T-cell (primary cell): ENCODE measurements around the gene ZCCHC24. TPM values are rescaled to one million over a fixed set of nuclear protein-coding genes. Genes with fewer than 3 reads are reported as not detected.

Source experiments
- ATAC-seq, 4 experiments: fragments of 200-7000 bp in 3 of 4; fragments of 150-1000 bp in 1 of 4; cut with Tn5 transposase; replicated peaks in 1 of 4; 1 replicate in 3 of 4; 2 replicates in 1 of 4; pipeline ENCODE4 v1.10.0; 2021; ENCODE audit warnings: moderate library complexity in 3 of 4, mild to moderate bottlenecking in 2 of 4, moderate number of reproducible peaks in 1 of 4
- CTCF ChIA-PET, 2 donors: fragments of 300-600 bp; sonication (Branson Sonifier 250); formaldehyde crosslinking; loops; one replicate each; lab custom pipeline; 2022; ENCODE audit warnings: antibody characterized with exemption in 2 of 2; lab: Charles Lee
- POLR2A ChIA-PET, 2 donors: fragments of 300-600 bp; sonication (Branson Sonifier 250); formaldehyde crosslinking; loops; one replicate each; lab custom pipeline; 2022; ENCODE audit warnings: antibody characterized with exemption in 2 of 2; lab: Charles Lee
- DNase-seq, 35 experiments: peaks; one replicate each; pipeline versions ENCODE4 v3.0.0 to v3.0.0-alpha.2; 2013 to 2023
- H3K27ac ChIP-seq: one replicate; pipeline ENCODE4 v1.5.1; 2013; ENCODE audit warnings: low read length
- H3K27me3 ChIP-seq, 2 experiments: replicated peaks in 1 of 2; 1 replicate in 1 of 2; 2 replicates in 1 of 2; pipeline versions ENCODE4 v1.6.1 to v1.7.0; 2013; ENCODE audit warnings: low read length in 1 of 2, mixed read lengths in 1 of 2; ENCODE audit not compliant: control insufficient read depth in 2 of 2, insufficient read depth in 2 of 2; ENCODE audit errors: extremely low read depth in 1 of 2
- H3K36me3 ChIP-seq, 2 donors: 1 replicate in 1 of 2; 2 replicates in 1 of 2; pipeline versions ENCODE4 v1.6.1 to v1.7.0; 2013; ENCODE audit warnings: low read length in 1 of 2; ENCODE audit not compliant: control insufficient read depth in 2 of 2, insufficient read depth in 1 of 2; ENCODE audit errors: extremely low read depth in 1 of 2
- H3K4me1 ChIP-seq, 2 experiments: 1 replicate in 1 of 2; 2 replicates in 1 of 2; pipeline versions ENCODE4 v1.6.1 to v1.7.0; 2013; ENCODE audit warnings: low read length in 2 of 2, mixed read lengths in 1 of 2; ENCODE audit not compliant: insufficient read depth in 2 of 2, control insufficient read depth in 1 of 2; ENCODE audit errors: extremely low read depth in 1 of 2
- H3K4me3 ChIP-seq, 2 donors: 1 replicate in 1 of 2; 2 replicates in 1 of 2; pipeline versions ENCODE4 v1.5.1 to v1.7.0; 2013; ENCODE audit warnings: mild to moderate bottlenecking in 2 of 2, low read length in 1 of 2, moderate library complexity in 1 of 2; ENCODE audit not compliant: control insufficient read depth in 1 of 2; ENCODE audit errors: extremely low read depth in 1 of 2
- H3K9me3 ChIP-seq: 2 replicates; pipeline ENCODE4 v1.7.0; 2013
- H3K27ac Mint-ChIP-seq, 2 donors: one replicate each; pipeline ENCODE4 v1.8.0; 2020 to 2021; ENCODE audit warnings: mild to moderate bottlenecking in 2 of 2, mixed read lengths in 2 of 2
- H3K27me3 Mint-ChIP-seq, 2 donors: one replicate each; pipeline ENCODE4 v1.8.0; 2021 to 2022; ENCODE audit warnings: mixed read lengths in 2 of 2
- H3K36me3 Mint-ChIP-seq: one replicate; pipeline ENCODE4 v1.8.0; 2021; ENCODE audit warnings: mixed read lengths
- H3K4me1 Mint-ChIP-seq, 3 donors: one replicate each; pipeline ENCODE4 v1.8.0; 2020 to 2022; ENCODE audit warnings: mixed read lengths in 3 of 3, mild to moderate bottlenecking in 1 of 3
- H3K4me3 Mint-ChIP-seq, 3 donors: one replicate each; pipeline ENCODE4 v1.8.0; 2020 to 2022; ENCODE audit warnings: mild to moderate bottlenecking in 3 of 3, mixed read lengths in 3 of 3, moderate library complexity in 3 of 3
- H3K9me3 Mint-ChIP-seq, 3 donors: one replicate each; pipeline ENCODE4 v1.8.0; 2020 to 2022; ENCODE audit warnings: mixed read lengths in 3 of 3
- WGBS: methylation state at CpG from one replicate; pipeline ENCODE4 v1.1.5; 2013; ENCODE audit warnings: missing lambda C conversion rate; ENCODE audit not compliant: insufficient coverage; 5-methylcytosine and 5-hydroxymethylcytosine counted together
- total RNA-seq, 35 experiments: library from RNA in 6 of 35; stranded (reverse) in 6 of 35; fragments of 120-200 nt in 1 of 35; gene quantifications; one replicate each; pipeline versions ENCODE4 v1.2.1 to v1.2.4 and lab custom pipeline; 2013 to 2026

ZCCHC24 gene
- total RNA-seq, 5 donors from 2014 or later (not counting 1 experiment from before 2014, with no cell fraction given): 0.60 to 2.4 (median 1.9) TPM

DNA sequence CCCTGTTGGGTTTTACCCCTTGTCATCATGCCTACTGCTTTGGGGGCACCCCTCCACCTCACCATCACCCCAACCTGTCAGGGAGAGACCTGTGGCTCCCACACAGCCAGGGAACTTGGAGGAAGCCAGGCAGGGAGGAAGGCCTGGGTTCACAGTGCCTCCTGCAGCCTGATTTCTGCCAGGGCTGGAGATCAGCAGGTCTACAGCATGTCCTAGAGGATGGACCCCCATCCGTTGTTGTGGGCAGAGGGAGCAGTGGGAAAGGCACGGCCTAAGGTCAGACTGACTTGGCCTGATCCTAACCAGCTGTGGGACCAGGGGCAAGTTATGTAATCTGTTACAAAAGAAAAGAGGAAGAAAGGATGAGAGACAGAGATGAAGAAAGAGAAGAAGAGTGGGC, 28.2 kb downstream of the ZCCHC24 start:
- Histone ChIP-seq H3K9me3 (no peaks in the 10 kb centered on the region), H3K4me3 (no peak overlapping the region), H3K36me3 (no peaks in the 10 kb centered on the region), H3K4me1 (no peaks in the 10 kb centered on the region), H3K27me3 (no peaks in the 10 kb centered on the region), H3K27ac (no peak overlapping the region)
- peaks cover 3% of the 10 kb centered on the region for H3K36me3 Mint-ChIP-seq
- H3K4me3 Mint-ChIP-seq: no peak overlapping the region
- WGBS: 94% methylated on average over 2 of the region's 2 CpGs
- no peaks in the 10 kb centered on the region for H3K9me3 Mint-ChIP-seq
- no peaks in the 10 kb centered on the region for H3K27me3 Mint-ChIP-seq
- ATAC-seq (no peak), DNase-seq (no peak)
- ChIA-PET POLR2A (no interaction called here), CTCF (no interaction called here)
- H3K27ac Mint-ChIP-seq: no peak overlapping the region
- peaks cover 2 to 7% (median 5%) of the 10 kb centered on the region in 3 donors for H3K4me1 Mint-ChIP-seq

DNA sequence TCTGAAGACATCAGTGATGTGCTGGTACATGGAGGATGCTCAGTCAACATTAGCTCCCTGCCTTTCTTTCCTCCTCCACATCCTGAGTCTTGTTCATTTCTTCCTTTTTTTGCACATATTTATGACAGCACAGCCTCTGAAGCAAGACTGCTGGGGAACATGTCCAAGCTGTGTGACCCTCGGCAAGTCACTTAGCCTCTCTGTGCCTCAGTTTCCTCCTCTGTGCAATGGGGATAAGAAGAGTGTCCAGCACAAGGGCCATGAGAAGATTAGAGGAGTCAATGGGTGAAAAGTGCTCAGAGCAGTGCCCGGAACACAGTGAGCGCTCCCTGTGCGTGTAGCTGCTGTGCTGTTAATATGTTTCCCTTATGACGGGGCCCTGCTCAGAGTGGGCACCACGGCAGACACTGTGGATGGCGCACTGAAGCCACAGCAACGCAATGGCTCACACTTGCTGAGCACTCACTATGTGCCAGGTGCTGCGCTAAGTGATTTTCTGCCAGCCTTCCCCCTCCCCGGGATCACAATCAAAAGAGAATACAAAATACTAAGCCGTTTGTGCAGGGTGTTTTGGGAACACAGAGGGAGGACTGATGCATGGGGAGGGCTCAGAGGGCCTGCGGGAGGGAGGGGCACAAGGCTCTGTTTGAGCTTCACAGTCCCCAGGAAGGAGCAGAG, 28.7 kb downstream of the ZCCHC24 start:
- no peak for DNase-seq
- Histone ChIP-seq H3K9me3 (no peaks in the 10 kb centered on the region), H3K27me3 (peaks cover 0 to 3% of the 10 kb centered on the region in 2 experiments), H3K4me1 (no peaks in the 10 kb centered on the region), H3K27ac (no peak overlapping the region), H3K4me3 (no peak overlapping the region), H3K36me3 (no peaks in the 10 kb centered on the region)
- Mint-ChIP-seq H3K27me3 (no peaks in the 10 kb centered on the region), H3K36me3 (peaks cover 3% of the 10 kb centered on the region), H3K27ac (no peak overlapping the region), H3K4me3 (no peak overlapping the region), H3K4me1 (peaks cover 2 to 7% (median 5%) of the 10 kb centered on the region in 3 donors), H3K9me3 (no peaks in the 10 kb centered on the region)
- CTCF ChIA-PET: interaction anchor here in 1 of 2 donors (0.6 kb wide), 1 partner anchor 703 kb away, joined by 3 read pairs; no protein-coding TSS in a partner anchor
- WGBS: 98% methylated on average over 8 of the region's 12 CpGs
- no peak for ATAC-seq
- POLR2A ChIA-PET: interaction anchor here in 1 of 2 donors (0.6 kb wide), 1 partner anchor 1007 kb away, joined by 6 read pairs; no protein-coding TSS in a partner anchor

DNA sequence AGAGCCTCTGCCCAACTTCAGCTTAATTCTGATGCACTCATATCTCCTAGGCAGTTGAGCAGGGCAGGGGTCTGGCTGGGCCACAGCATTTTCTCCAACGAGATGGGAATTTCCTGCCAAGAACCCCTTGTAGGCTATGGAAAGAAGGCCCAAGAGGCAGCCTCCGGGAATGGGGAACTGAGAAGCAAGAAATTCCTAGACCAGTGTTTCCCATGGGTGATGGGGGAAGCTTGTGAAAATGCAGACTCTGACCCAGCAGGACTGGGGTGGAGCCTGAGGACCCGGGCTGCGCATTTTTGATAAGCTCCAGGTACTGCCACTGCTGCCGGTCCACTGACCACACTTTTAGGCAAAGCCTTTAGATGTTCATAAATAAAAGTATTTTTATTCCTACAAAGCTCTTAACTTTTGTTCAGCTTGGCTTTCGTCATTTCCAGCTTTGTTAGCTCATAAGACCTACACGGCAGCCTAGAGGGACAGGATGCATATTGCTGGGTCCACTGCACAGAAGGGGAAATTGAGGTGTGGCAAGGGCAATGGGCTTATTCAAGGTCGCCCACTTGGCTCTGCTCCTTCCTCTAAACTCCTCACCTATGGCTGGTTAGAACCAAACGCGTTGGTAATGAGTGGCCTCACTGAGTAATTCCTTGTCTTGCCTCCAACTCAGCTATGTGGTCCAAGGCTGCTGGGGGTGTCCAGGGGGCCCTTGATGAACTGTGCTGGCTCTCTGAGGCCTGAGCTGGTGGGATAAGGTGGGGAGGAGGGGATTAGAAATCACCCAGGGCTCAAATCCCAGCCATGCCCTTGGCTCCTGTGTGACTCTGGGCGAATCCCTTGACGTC, 29.5 kb downstream of the ZCCHC24 start:
- no peaks in the 10 kb centered on the region for H3K9me3 ChIP-seq
- WGBS: 81% methylated on average over 2 of the region's 12 CpGs
- Mint-ChIP-seq H3K27me3 (no peaks in the 10 kb centered on the region), H3K4me1 (peaks cover 2 to 7% (median 5%) of the 10 kb centered on the region in 3 donors), H3K27ac (no peak overlapping the region), H3K4me3 (no peak overlapping the region), H3K36me3 (peaks cover 3% of the 10 kb centered on the region), H3K9me3 (no peaks in the 10 kb centered on the region)
- H3K4me1 ChIP-seq: no peaks in the 10 kb centered on the region
- H3K36me3 ChIP-seq: no peaks in the 10 kb centered on the region
- H3K27ac ChIP-seq: no peak overlapping the region
- DNase-seq (no peak), ATAC-seq (no peak)
- ChIA-PET POLR2A (interaction anchor here in 1 of 2 donors (0.6 kb wide), 1 partner anchor 1008 kb away, joined by 6 read pairs; no protein-coding TSS in a partner anchor), CTCF (interaction anchor here in 1 of 2 donors (0.6 kb wide), 1 partner anchor 704 kb away, joined by 3 read pairs; no protein-coding TSS in a partner anchor)
- H3K4me3 ChIP-seq: no peak overlapping the region
- H3K27me3 ChIP-seq: peaks cover 0 to 3% of the 10 kb centered on the region in 2 experiments

DNA sequence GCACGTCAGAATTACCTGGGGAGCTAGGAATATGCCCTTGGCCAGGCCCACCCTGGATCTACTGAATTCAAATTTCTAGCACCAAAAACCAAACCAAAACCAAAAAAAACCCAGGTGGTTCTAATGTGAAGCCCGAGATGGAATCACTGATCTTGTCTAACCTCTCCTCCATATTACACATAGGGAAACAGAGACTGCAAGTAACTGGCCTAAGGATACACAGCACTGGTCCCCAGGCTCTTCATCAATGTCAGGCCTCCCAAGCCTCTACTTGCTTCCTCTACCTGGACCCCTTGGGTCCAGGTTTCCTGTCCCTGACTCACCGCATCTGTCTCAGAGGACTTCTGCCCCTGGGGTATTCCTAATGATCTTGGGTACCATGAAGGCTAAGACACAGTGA, 30.7 kb downstream of the ZCCHC24 start:
- Histone ChIP-seq H3K27me3 (peaks cover 0 to 3% of the 10 kb centered on the region in 2 experiments), H3K9me3 (no peaks in the 10 kb centered on the region), H3K4me1 (no peaks in the 10 kb centered on the region), H3K4me3 (no peak overlapping the region), H3K36me3 (no peaks in the 10 kb centered on the region), H3K27ac (no peak overlapping the region)
- CTCF ChIA-PET: no interaction called here
- H3K36me3 Mint-ChIP-seq: peaks cover 3% of the 10 kb centered on the region
- H3K27ac Mint-ChIP-seq: no peak overlapping the region
- POLR2A ChIA-PET: no interaction called here
- ATAC-seq (no peak), DNase-seq (no peak)
- H3K4me1 Mint-ChIP-seq: peaks cover 2 to 10% (median 7%) of the 10 kb centered on the region in 3 donors
- no peaks in the 10 kb centered on the region for H3K9me3 Mint-ChIP-seq
- H3K27me3 Mint-ChIP-seq: no peaks in the 10 kb centered on the region
- H3K4me3 Mint-ChIP-seq: no peak overlapping the region
- WGBS: 90% methylated on average over 2 of the region's 3 CpGs

DNA sequence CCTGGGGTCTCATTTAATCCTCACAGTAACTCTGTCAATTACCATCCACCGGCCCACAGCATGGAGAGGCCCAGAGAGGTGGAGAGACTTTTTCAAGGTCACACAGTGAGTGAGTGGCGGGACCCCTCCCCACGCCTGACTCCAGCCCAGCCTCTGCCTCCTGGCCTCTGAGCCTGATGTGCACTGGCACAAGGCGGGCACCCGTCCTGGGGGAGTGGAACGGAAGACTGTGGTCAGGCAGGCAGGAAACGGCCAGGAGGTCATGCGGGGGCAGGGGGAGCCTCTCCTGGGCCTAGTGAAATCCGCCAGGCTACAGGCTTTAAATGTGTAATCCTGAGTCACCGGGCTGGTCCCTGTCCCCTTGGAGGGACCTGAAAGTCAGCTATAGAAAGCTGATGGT, 32.2 kb downstream of the ZCCHC24 start:
- ChIA-PET POLR2A (no interaction called here), CTCF (no interaction called here)
- no peaks in the 10 kb centered on the region for H3K36me3 ChIP-seq
- no peaks in the 10 kb centered on the region for H3K9me3 ChIP-seq
- no peak overlapping the region for H3K4me3 ChIP-seq
- H3K36me3 Mint-ChIP-seq: peaks cover 3% of the 10 kb centered on the region
- H3K9me3 Mint-ChIP-seq: no peaks in the 10 kb centered on the region
- H3K4me1 ChIP-seq: no peaks in the 10 kb centered on the region
- H3K27me3 ChIP-seq: peaks cover 0 to 3% of the 10 kb centered on the region in 2 experiments
- no peak for DNase-seq
- H3K4me1 Mint-ChIP-seq: peaks cover 2 to 10% (median 7%) of the 10 kb centered on the region in 3 donors
- H3K27me3 Mint-ChIP-seq: no peaks in the 10 kb centered on the region
- H3K27ac Mint-ChIP-seq: no peak overlapping the region
- ATAC-seq: no peak
- WGBS: 46% methylated on average over 8 of the region's 10 CpGs
- H3K27ac ChIP-seq: no peak overlapping the region
- no peak overlapping the region for H3K4me3 Mint-ChIP-seq

DNA sequence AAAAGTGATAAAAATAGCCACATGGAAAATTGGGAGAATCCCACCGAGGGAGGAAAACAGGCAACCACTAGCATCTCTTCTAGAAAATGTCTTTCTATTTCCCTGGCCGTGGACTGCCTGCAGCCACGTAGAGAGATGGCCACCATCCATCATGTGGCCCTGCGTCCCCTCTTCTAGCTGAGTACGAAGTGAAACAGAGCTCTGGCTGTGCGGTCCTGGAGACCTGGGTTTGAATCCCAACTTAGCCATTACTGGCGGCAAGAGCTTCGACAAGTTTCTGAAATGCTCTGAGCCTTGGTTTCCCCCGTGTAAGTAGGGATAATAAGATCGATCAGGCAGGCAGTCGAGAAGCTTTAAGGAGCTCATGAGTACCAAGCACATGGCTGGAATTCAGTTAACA, 32.9 kb downstream of the ZCCHC24 start:
- WGBS: 95% methylated on average over 7 of the region's 11 CpGs
- H3K27me3 Mint-ChIP-seq: no peaks in the 10 kb centered on the region
- POLR2A ChIA-PET: no interaction called here
- no peaks in the 10 kb centered on the region for H3K36me3 ChIP-seq
- H3K4me3 ChIP-seq: no peak overlapping the region
- CTCF ChIA-PET: no interaction called here
- H3K4me3 Mint-ChIP-seq: no peak overlapping the region
- H3K4me1 ChIP-seq: no peaks in the 10 kb centered on the region
- H3K27ac ChIP-seq: no peak overlapping the region
- no peak for DNase-seq
- H3K9me3 ChIP-seq: no peaks in the 10 kb centered on the region
- H3K4me1 Mint-ChIP-seq: peaks cover 2 to 10% (median 7%) of the 10 kb centered on the region in 3 donors
- H3K27ac Mint-ChIP-seq: no peak overlapping the region
- H3K9me3 Mint-ChIP-seq: no peaks in the 10 kb centered on the region
- peaks cover 0 to 3% of the 10 kb centered on the region in 2 experiments for H3K27me3 ChIP-seq
- ATAC-seq: no peak
- peaks cover 3% of the 10 kb centered on the region for H3K36me3 Mint-ChIP-seq
